ENCODE measurements around the gene FOXJ1.

- TF ChIP-seq EZH2 (IDR thresholded peaks at IDR 0.05; ENCODE audit: borderline replicate concordance, low read depth, low read length, severe bottlenecking) = no peak
- TF ChIP-seq, protein P1, sequence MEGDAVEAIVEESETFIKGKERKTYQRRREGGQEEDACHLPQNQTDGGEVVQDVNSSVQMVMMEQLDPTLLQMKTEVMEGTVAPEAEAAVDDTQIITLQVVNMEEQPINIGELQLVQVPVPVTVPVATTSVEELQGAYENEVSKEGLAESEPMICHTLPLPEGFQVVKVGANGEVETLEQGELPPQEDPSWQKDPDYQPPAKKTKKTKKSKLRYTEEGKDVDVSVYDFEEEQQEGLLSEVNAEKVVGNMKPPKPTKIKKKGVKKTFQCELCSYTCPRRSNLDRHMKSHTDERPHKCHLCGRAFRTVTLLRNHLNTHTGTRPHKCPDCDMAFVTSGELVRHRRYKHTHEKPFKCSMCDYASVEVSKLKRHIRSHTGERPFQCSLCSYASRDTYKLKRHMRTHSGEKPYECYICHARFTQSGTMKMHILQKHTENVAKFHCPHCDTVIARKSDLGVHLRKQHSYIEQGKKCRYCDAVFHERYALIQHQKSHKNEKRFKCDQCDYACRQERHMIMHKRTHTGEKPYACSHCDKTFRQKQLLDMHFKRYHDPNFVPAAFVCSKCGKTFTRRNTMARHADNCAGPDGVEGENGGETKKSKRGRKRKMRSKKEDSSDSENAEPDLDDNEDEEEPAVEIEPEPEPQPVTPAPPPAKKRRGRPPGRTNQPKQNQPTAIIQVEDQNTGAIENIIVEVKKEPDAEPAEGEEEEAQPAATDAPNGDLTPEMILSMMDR (IDR thresholded peaks at IDR 0.05; ENCODE audit: borderline replicate concordance, extremely low read depth, low read length, poor library complexity, severe bottlenecking) = no peak
Observed at GRCh38 chr17:76145231-76146052, 4.4 kb upstream of the FOXJ1 start.
